ENCODE data around the gene CFL2. TPM values are rescaled to one million over a fixed set of nuclear protein-coding genes. Genes with fewer than 3 reads are reported as not detected.

CFL2 gene
- total RNA-seq, 2 donors from 2014 or later: 10.9 to 32.3 TPM

- Histone ChIP-seq H3K36me3 (replicated peaks in 1 of 2; ENCODE audit: insufficient read depth in 1 of 2, low read depth in 2 of 2) (no peaks in the 10 kb centered on the region), H3K4me1 (no peaks in the 10 kb centered on the region), H3K9me3 (no peaks in the 10 kb centered on the region), H3K4me3 (no peak overlapping the region), H3K27ac (no peak overlapping the region), H3K27me3 (no peaks in the 10 kb centered on the region)
- DNase-seq (no peak), ATAC-seq (no peak)
- intact Hi-C loops (cut with DNase I): no loop called here
- WGBS, 2 donors: 59 to 61% methylated on average over 4 of the region's 4 CpGs
- no peak for TF ChIP-seq CTCF (IDR thresholded peaks at IDR 0.05)
- TF ChIP-seq POLR2A (IDR thresholded peaks at IDR 0.05): no peak
Measured at GRCh38 chr14:34732802-34733201, 18.4 kb upstream of the CFL2 start.

GRCh38 chr14:34723867-34724266 is 9.5 kb upstream of the CFL2 start:
- 78 to 82% methylated on average over 3 of the region's 3 CpGs for WGBS, 2 donors
- intact Hi-C loops (cut with DNase I): loop anchor here (5.0 kb wide), 1 partner anchor 52 kb away; no protein-coding TSS in a partner anchor
- H3K9me3 ChIP-seq: no peaks in the 10 kb centered on the region
- no peak overlapping the region for H3K4me3 ChIP-seq
- no peaks in the 10 kb centered on the region for H3K4me1 ChIP-seq
- H3K27ac ChIP-seq: no peak overlapping the region
- ATAC-seq (no peak), DNase-seq (no peak)
- TF ChIP-seq POLR2A (IDR thresholded peaks at IDR 0.05): no peak
- no peak for TF ChIP-seq CTCF (IDR thresholded peaks at IDR 0.05)
- H3K36me3 ChIP-seq (replicated peaks in 1 of 2; ENCODE audit: insufficient read depth in 1 of 2, low read depth in 2 of 2): no peaks in the 10 kb centered on the region
- no peaks in the 10 kb centered on the region for H3K27me3 ChIP-seq

GRCh38 chr14:34722723-34723545 is 8.5 kb upstream of the CFL2 start:
- ATAC-seq (peak; percentile 50), DNase-seq (peak; percentile 38 to 55 (median 47))
- no peaks in the 10 kb centered on the region for H3K27me3 ChIP-seq
- no peak overlapping the region for H3K4me3 ChIP-seq
- H3K4me1 ChIP-seq: no peaks in the 10 kb centered on the region
- WGBS, 2 donors: 6 to 10% methylated on average over 10 of the region's 10 CpGs
- no peaks in the 10 kb centered on the region for H3K9me3 ChIP-seq
- H3K27ac ChIP-seq: no peak overlapping the region
- peak; percentile 66 to 83 (median 79) for TF ChIP-seq CTCF (IDR thresholded peaks at IDR 0.05)
- TF ChIP-seq POLR2A (IDR thresholded peaks at IDR 0.05): no peak
- intact Hi-C loops (cut with DNase I): loop anchor here (5.0 kb wide), 1 partner anchor 51 kb away; no protein-coding TSS in a partner anchor
- no peaks in the 10 kb centered on the region for H3K36me3 ChIP-seq (replicated peaks in 1 of 2; ENCODE audit: insufficient read depth in 1 of 2, low read depth in 2 of 2)

GRCh38 chr14:34721129-34721528 is 6.7 kb upstream of the CFL2 start:
- 59 to 64% methylated on average over 2 of the region's 2 CpGs for WGBS, 2 donors

More at GRCh38 chr14:34721129-34721528, 6.7 kb upstream of the CFL2 start:
- no peaks in the 10 kb centered on the region for H3K36me3 ChIP-seq (replicated peaks in 1 of 2; ENCODE audit: insufficient read depth in 1 of 2, low read depth in 2 of 2)
- intact Hi-C loops (cut with DNase I): loop anchor here (5.0 kb wide), 1 partner anchor 49 kb away; no protein-coding TSS in a partner anchor
- DNase-seq (no peak), ATAC-seq (no peak)
- H3K27me3 ChIP-seq: no peaks in the 10 kb centered on the region
- no peak overlapping the region for H3K4me3 ChIP-seq
- H3K4me1 ChIP-seq: no peaks in the 10 kb centered on the region
- no peak overlapping the region for H3K27ac ChIP-seq
- H3K9me3 ChIP-seq: no peaks in the 10 kb centered on the region
- TF ChIP-seq CTCF (IDR thresholded peaks at IDR 0.05): no peak
- TF ChIP-seq POLR2A (IDR thresholded peaks at IDR 0.05): no peak

Data from body of pancreas (tissue), 4 donors.